Ectodermal cell (in vitro differentiated cells): Measurements from ENCODE around the gene PRKG1. TPM values are rescaled to one million over a fixed set of nuclear protein-coding genes. Genes with fewer than 3 reads are reported as not detected.
A peak's percentile ranks its signal among the peaks of the same experiment; 100 is the strongest.

Experiments used
- H3K27ac ChIP-seq: 2 replicates; pipeline ENCODE4 v1.7.0; 2013; ENCODE audit warnings: mild to moderate bottlenecking, low read depth, low read length; ENCODE audit not compliant: insufficient read depth, poor library complexity, severe bottlenecking
- H3K27me3 ChIP-seq: 2 replicates; pipeline ENCODE4 v1.7.0; 2013; ENCODE audit warnings: mild to moderate bottlenecking, low read length; ENCODE audit not compliant: insufficient read depth, control insufficient read depth, poor library complexity, severe bottlenecking
- H3K36me3 ChIP-seq: one replicate; pipeline ENCODE4 v1.7.0; 2013; ENCODE audit warnings: low read length; ENCODE audit not compliant: control insufficient read depth, insufficient read depth
- H3K4me1 ChIP-seq: one replicate; pipeline ENCODE4 v1.7.0; 2013; ENCODE audit warnings: low read length; ENCODE audit not compliant: control insufficient read depth, insufficient read depth
- H3K4me3 ChIP-seq: 2 replicates; pipeline ENCODE4 v1.7.0; 2013; ENCODE audit warnings: low read depth, low read length, control low read depth; ENCODE audit not compliant: insufficient read depth
- H3K9me3 ChIP-seq: 2 replicates; pipeline ENCODE4 v1.7.0; 2013; ENCODE audit warnings: mild to moderate bottlenecking, low read length, moderate library complexity; ENCODE audit not compliant: control insufficient read depth
- WGBS, 2 experiments: methylation state at CpG; one replicate each; pipeline ENCODE4 v1.1.7; 2013; ENCODE audit warnings: missing lambda C conversion rate in 2 of 2; 5-methylcytosine and 5-hydroxymethylcytosine counted together
- polyA plus RNA-seq, 4 experiments: library from polyadenylated mRNA; stranded (reverse); fragments of 50-300 nt; gene quantifications; one replicate each; pipeline ENCODE4 v1.2.3, GENCODE V29; 2013

Gene PRKG1
- polyA plus RNA-seq (2013, experiment 1 of 4) = 13.2 TPM
- 16.0 TPM for polyA plus RNA-seq (2013, experiment 2 of 4)
- 10.2 TPM for polyA plus RNA-seq (2013, experiment 3 of 4)
- 11.6 TPM for polyA plus RNA-seq (2013, experiment 4 of 4)

DNA sequence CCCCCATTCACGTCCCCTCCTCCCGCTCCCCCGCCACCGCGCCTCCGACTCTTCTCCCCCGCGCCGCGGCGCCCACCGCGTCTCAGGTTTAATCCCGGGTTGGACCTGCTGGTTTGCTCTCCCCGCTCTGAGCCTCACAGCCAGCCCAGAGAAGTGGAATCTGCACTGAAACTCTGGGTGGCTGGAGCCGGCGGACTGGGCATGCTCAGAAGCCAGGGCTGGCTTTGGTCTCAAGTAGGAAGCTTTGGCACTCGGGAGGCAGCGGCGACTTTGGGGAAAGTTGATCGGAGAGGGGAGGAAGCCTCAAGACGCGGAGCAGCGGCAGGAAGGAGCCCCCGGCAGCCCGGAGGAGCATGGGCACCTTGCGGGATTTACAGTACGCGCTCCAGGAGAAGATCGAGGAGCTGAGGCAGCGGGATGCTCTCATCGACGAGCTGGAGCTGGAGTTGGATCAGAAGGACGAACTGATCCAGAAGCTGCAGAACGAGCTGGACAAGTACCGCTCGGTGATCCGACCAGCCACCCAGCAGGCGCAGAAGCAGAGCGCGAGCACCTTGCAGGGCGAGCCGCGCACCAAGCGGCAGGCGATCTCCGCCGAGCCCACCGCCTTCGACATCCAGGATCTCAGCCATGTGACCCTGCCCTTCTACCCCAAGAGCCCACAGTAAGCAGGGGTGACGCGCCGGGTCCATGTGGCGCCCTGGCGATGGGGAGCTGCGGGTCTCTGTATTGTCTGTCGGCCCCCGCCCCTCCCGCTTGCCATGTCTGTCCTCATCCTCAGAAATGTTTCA lies at the start of gene PRKG1:
TSS of gene PRKG1 (plus strand) at position 250 of the 791 bp plus-strand sequence.
- H3K36me3 ChIP-seq = no peaks in the 10 kb centered on the region
- peak within 1 kb of the TSS; percentile 68 for H3K27ac ChIP-seq
- H3K4me3 ChIP-seq = peak within 1 kb of the TSS; percentile 74
- WGBS, 2 experiments = 0% methylated on average over 59 of the region's 59 CpGs
- H3K9me3 ChIP-seq = no peaks in the 10 kb centered on the region
- peaks cover 2% of the 10 kb centered on the region for H3K4me1 ChIP-seq
- peaks cover 19% of the 10 kb centered on the region for H3K27me3 ChIP-seq

DNA sequence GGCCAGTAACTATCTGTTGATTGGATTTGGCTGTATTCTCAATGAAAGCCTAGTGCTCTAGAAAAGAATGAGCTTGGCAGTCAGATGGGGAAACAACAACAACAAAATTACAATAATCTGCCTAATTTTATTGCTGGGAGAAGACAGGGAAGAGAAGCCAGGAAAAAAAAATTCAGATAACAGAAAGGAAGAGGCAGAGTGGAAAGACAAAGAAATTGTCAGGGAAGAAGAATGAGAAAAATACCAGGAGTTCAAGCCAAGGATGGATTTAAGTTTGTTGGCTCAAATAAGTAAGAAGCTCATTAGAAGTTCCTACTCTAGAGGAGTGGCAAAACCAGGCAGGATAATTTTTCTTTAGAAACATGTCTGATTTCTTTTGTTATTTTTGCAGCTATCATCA lies 45.9 kb upstream of the PRKG1 start:
- Histone ChIP-seq H3K36me3 (no peaks in the 10 kb centered on the region), H3K4me3 (no peak overlapping the region), H3K4me1 (no peaks in the 10 kb centered on the region), H3K27me3 (no peaks in the 10 kb centered on the region), H3K27ac (no peak overlapping the region), H3K9me3 (no peaks in the 10 kb centered on the region)

DNA sequence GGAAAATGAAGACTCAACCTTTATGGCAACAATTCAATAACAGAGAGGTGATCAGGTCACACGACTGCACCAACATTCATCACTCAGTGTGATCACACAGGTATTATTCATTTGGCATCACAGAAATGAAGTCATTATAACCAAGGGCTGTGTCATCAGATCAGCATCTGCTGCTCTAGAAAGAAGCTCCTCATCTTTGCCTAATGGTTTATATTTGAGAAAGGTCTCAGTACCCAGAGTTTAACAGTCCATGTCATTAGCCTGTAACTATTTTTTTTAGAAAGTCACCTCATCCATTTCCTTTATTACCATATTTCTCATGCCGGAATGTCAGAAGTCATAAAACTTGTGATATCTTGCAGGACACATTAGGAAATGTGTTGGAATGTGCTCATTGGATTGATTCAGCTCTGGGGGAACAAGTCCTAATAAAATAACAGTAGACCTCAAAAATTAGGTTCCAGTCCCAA lies 45.1 kb upstream of the PRKG1 start:
- Histone ChIP-seq H3K9me3 (no peaks in the 10 kb centered on the region), H3K27ac (no peak overlapping the region), H3K27me3 (no peaks in the 10 kb centered on the region), H3K36me3 (no peaks in the 10 kb centered on the region), H3K4me1 (no peaks in the 10 kb centered on the region), H3K4me3 (no peak overlapping the region)
- 83 to 90% methylated on average over 2 of the region's 2 CpGs for WGBS, 2 experiments

DNA sequence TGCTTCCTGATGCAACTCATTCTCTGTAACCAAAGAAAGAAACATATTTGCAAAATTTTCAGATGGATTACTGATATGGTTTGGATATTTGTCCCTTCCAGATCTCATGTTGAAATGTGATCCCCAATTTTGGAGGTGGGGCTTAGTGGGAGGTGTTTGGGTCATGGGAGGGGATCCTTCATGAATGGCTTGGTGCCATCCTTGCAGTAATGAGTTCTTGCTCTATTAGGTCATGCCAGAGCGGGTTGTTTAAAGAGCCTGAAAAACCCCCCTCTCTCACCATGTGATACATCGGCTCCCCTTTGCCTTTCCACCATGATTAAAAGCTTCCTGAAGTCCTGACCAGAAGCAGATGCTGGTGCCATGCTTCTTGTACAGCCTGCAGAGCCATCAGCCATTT lies 43.8 kb upstream of the PRKG1 start:
- Histone ChIP-seq H3K9me3 (no peaks in the 10 kb centered on the region), H3K36me3 (no peaks in the 10 kb centered on the region), H3K4me3 (no peak overlapping the region), H3K27me3 (no peaks in the 10 kb centered on the region), H3K4me1 (no peaks in the 10 kb centered on the region), H3K27ac (no peak overlapping the region)
- WGBS, 2 experiments = 96% methylated on average over 2 of the region's 2 CpGs

DNA sequence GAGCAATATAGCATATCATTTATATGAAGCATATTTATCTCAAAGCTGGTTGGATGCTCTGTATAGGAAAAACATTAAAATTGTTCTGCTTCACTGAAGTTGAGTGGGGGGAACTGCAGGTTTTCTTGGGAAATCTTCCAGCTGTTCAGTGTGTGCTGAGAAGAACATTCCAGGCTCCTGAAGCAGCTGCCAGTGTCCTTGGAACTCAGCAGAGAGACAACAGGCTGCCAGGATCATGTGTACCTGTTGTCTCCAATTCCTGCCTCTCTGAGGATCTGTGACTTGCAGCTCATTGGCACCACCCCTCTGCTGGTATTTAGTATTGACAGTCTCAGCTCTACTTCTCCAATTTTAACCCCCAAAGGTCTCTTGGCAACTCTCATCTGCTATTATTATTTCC lies 42.3 kb upstream of the PRKG1 start:
- Histone ChIP-seq H3K4me1 (no peaks in the 10 kb centered on the region), H3K36me3 (no peaks in the 10 kb centered on the region), H3K27me3 (no peaks in the 10 kb centered on the region)

DNA sequence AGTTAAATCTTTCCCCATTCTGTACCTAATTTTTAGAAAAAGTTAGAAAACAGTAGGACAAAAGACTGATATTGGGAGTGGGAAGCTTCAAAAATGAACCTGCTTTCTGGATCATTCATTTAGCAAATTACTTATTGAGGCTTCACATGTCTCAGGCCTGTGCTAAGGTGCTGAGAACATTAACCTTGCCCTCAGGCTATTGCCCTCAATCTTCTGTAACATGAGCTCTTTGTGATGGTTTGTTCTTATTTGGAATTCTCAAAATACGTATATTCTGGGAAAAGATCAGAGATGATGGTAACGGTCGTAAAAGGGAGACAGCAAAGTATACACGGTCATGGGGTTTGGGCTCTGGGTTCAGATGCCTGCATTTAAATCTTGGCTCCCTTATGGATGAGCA lies 39.5 kb upstream of the PRKG1 start:
- H3K4me3 ChIP-seq = no peak overlapping the region
- H3K4me1 ChIP-seq = no peaks in the 10 kb centered on the region
- no peaks in the 10 kb centered on the region for H3K36me3 ChIP-seq
- WGBS, 2 experiments = 84 to 86% methylated on average over 4 of the region's 4 CpGs
- no peak overlapping the region for H3K27ac ChIP-seq
- no peaks in the 10 kb centered on the region for H3K27me3 ChIP-seq
- no peaks in the 10 kb centered on the region for H3K9me3 ChIP-seq

More for the DNA sequence above, 42.3 kb upstream of the PRKG1 start:
- H3K27ac ChIP-seq = no peak overlapping the region
- H3K4me3 ChIP-seq = no peak overlapping the region
- no peaks in the 10 kb centered on the region for H3K9me3 ChIP-seq

DNA sequence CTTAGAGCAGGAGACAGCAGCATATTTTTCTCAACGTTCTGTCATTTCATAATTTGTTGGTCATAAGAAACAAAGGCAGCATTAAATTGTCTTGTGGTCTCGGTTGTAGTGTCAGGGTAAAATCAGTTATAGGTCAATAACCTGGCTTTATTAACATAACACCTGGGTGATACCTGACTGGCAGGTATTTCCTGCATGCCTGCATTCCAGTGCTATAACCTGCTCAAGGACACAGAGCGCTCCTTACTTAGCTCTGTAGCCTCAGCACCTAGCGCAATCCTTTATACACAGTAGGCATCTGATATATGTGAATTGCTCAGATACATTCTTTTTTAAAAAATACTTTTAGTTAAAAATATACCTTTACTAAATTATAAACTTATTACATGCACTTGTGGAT lies 38.9 kb upstream of the PRKG1 start:
- Histone ChIP-seq H3K4me3 (no peak overlapping the region), H3K36me3 (no peaks in the 10 kb centered on the region), H3K9me3 (no peaks in the 10 kb centered on the region), H3K27me3 (no peaks in the 10 kb centered on the region), H3K27ac (no peak overlapping the region), H3K4me1 (no peaks in the 10 kb centered on the region)
- WGBS, 2 experiments = 93 to 97% methylated on average over 3 to 4 of the region's 4 CpGs

DNA sequence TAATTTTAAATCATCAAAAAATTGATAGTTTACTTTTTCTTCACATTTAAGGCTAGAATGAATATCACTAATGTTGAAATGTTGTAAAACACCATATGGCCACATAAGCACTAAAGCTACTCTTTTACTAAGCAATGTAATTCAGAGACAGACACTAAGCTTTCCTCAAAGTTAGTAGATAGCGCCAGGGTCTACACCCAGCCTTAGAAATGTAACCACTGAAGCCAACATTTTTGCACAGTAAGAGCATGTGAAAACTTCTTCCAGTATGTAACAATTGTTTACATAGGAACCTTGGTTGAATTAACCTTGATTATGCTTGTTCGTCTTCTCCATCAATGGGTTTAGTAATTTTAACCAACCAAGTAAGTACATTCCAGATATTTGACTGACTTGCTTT lies 28.4 kb upstream of the PRKG1 start:
- Histone ChIP-seq H3K27me3 (no peaks in the 10 kb centered on the region), H3K9me3 (no peaks in the 10 kb centered on the region), H3K4me1 (no peaks in the 10 kb centered on the region), H3K27ac (no peak overlapping the region), H3K4me3 (no peak overlapping the region), H3K36me3 (no peaks in the 10 kb centered on the region)
- 100% methylated on average over 2 of the region's 2 CpGs for WGBS, 2 experiments

DNA sequence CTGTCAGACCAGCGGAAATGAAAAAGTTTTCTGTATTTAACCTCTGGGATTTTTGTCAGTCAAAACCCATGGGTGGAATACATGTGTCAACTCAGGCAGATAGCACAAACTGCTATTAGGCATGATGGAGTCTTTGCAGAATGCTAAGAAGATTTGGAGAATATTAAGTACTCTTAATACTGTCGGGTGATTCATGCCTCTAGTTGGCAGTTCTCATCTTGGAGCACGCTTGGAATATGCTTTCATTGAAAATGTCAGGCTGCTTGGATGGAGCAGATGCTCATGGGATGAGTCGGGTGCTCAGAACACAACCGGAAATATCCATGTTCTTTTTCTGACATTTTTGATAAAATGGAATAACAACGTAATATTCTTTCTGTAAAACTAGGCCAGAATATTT lies 27.6 kb upstream of the PRKG1 start:
- WGBS, 2 experiments = 94 to 97% methylated on average over 6 of the region's 6 CpGs
- Histone ChIP-seq H3K27me3 (no peaks in the 10 kb centered on the region), H3K36me3 (no peaks in the 10 kb centered on the region), H3K9me3 (no peaks in the 10 kb centered on the region), H3K4me1 (no peaks in the 10 kb centered on the region), H3K4me3 (no peak overlapping the region), H3K27ac (no peak overlapping the region)

DNA sequence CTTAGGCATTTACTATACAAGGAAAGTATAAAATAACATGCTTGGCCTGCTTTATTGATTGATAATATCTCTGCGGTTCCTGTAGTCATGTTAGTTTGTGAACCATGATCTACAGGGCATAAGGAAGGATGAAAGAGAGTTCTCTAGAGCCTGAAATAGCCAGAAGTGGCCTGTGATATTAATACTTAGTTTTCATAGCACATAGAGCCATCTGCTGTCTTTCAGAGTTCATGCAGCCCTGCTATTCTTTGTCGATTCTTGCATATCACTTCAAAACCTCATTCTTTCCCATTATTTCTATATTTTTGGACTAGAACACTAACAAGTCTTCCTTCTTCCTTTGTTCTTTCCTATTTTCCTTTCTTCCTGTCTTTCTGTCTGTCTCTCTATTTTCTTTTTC lies 26.4 kb upstream of the PRKG1 start:
- Histone ChIP-seq H3K9me3 (no peaks in the 10 kb centered on the region), H3K27ac (no peak overlapping the region), H3K4me1 (no peaks in the 10 kb centered on the region), H3K27me3 (no peaks in the 10 kb centered on the region), H3K36me3 (no peaks in the 10 kb centered on the region), H3K4me3 (no peak overlapping the region)
- WGBS, 2 experiments = 83 to 95% methylated on average over 2 of the region's 2 CpGs
